Hematopoietic multipotent progenitor cell treated with erythropoietin and hydrocortisone succinate and interleukin-3 and kit ligand, for 8 days (in vitro differentiated cells): Measurements from ENCODE around the gene TMEM114.

ENCODE experiments used
- DNase-seq: peaks from one replicate; pipeline ENCODE4 v3.0.0-alpha.2; 2015

TMEM114 gene

DNA sequence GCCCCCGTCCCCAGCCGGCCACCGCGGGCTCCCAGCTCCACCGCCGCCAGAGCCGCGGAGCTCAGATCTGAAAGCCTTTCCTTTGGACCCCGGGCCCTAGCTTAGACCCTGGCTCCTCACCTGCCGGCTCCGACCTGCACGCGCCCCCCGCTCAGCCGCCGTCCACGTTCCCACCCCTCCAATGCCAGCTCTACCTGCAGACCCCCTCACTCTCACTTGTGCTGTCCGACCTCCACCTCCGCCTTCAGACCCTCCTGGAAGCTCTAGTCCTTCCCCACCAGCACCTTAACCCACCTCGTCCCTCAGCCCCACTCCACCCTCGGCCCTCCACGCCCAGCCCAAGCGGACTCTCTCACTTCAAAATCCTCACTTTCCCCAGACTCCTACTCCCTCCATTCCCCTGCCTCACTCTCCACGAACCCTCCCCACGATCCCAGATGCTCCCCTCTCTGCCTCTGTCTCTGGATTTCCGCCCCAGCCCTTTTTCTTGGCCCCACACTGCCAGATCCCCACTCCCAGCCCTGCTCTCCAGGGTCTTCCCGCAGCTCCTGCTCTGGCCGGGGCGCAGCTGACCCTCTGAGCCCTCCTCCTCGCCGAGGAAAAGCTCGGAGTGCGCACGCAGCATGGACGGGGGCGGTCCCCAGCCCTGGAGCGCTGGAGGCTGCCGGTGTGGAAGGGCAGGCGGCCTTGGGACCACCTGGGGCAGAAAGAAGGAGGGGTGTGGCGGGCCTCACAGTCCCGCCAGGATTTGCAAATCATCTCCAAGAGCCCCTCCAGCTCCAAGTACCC lies at the start of gene TMEM114:
TMEM114 (minus strand) TSS at position 612 of the 789 bp plus-strand sequence. CDS start 673 bp downstream, outside the sequence.
- DNase-seq: no peak

- DNase-seq: no peak
These were observed 49.4 kb upstream of the TMEM114 start for GRCh38 chr16:8639694-8640093.

DNA sequence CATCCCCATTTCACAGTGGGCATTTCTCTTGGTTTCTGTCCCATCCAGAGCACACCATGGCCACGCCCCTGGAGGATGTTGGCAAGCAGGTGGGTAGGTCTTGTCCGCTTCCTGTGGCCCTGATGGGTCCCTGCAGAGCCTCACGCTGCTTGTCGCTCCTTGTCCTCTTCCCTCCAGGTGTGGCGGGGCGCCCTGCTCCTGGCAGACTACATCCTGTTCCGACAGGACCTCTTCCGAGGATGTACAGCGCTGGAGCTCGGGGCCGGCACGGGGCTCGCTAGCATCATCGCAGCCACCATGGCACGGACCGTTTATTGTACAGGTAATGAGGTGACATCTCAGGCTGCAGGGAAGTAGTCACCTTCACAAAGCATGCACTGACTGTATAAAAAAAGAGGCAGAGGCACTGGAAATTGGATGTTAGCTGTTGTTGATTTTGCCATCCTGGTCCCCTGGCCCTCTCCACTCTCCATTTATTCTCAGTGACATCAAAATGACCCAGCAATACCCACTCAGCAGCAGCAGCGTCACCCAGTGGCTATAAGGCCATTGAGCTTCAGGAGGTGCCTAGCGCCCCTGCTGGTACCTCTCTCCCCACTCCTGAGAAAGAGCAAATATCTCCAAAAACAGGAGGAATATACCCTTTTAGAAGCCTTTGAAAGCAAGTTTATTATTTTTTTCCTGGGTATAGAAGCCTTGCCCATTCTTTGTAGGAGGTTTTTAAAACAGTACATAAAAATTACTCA lies 44.9 kb upstream of the TMEM114 start:
- peak; percentile 35 for DNase-seq

GRCh38 chr16:8632675-8633182 lies 42.4 kb upstream of the TMEM114 start:
- DNase-seq: peak; percentile 35

DNA sequence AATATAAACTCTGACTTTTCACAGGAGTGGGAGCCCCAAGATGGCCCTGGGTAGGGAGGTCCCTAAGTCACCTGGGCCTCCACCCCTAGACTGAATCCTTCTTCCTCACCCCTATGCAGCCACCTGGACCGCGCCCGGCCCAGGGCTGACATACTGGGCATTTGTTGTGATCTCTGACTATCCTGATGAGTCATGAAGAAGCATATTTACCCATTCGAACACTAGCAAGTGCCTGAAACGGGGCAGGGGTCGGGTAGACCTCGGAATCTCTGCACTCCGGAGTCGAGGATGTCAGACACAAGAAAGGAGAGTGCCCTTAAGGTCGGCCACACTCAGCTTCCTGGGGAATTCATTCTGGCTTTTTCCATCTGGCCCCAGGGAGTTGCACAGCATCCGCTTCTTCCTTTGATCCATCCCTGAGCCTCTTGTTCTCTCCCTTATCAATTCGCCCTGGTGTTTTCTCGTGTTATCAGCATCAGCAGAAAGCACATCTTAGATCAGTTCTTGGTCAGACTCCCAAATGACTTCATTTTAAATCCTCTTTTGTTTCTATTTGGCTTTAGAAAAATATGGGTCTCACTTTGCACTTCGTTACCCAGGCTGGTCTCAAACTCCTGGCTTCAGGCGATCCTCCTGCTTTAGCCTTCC lies 41.6 kb upstream of the TMEM114 start:
- peak; percentile 29 for DNase-seq

GRCh38 chr16:8631373-8631772 lies 41.1 kb upstream of the TMEM114 start:
- no peak for DNase-seq

GRCh38 chr16:8630255-8630953 lies 40.1 kb upstream of the TMEM114 start:
- DNase-seq: no peak

DNA sequence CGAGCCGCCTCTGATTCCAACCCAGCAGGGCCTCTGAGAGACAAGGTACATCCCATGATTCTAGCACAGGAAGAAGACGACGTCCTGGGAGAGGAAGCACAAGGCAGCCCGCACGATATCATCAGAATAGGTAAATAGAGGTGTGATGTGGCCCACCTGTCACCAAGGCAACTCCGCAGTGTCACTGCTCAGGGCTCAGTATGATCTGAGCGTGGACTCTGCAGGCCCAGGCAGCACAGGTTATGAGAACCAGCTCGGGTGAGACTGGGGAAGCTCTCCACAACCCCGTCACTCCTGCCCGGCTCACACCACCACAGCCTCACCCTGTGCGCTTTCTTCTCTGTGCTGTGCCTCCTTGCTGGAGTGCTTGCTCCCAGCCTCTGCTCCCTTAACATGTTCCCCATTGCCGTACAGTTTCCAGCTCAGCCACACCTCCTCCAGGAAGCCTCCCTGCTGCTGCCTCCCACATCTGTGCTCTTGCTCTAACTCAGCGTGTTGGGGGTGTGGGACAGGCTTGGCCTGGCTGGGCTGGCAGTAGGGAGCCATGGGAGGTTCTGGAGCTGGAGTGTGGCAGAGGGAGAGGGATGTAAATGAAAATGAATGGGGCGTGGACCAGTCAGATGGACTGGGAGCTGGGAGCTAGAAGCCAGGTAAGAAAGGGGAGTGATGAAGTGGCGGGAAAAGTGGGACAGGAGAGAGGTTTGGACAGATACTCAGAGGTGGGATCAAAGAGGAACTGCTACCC lies 38.8 kb upstream of the TMEM114 start:
- no peak for DNase-seq

DNA sequence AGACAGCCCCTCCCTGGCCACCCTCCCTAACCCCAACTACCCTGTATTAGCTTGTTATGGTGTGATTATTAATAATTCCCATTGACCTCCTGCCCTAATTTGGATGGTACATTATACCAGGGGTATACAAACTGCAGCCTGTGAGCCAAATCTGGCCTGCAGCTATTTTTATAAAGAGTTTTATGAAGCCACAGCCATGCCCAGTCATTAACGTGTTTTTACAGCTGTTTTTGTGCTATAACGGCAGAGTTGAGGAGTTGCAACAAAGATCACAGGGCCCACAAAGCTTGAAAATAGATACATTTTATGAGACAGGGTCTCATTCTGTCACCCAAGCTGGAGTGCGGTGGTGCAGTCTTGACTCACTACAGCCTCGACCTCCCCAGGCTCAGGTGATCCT lies 37.1 kb upstream of the TMEM114 start:
- no peak for DNase-seq

DNA sequence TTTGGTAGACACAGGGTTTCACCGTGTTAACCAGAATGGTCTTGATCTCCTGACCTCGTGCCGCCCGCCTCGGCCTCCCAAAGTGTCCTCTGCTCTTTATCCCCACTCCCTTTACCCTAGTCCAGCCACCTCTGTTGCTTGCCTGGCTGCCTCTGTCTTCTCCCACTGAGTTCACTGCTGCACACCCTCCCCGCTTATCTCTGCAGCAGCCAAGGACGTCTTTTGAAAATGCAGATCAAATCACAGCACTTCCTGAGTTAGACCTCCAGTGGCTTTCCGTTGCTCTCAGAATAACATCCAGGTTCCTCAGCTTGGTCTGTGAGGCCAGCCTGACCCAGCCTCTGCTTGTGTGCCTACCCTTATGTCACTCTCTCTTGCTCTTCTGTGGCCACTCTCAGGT lies 36.6 kb upstream of the TMEM114 start:
- no peak for DNase-seq

DNA sequence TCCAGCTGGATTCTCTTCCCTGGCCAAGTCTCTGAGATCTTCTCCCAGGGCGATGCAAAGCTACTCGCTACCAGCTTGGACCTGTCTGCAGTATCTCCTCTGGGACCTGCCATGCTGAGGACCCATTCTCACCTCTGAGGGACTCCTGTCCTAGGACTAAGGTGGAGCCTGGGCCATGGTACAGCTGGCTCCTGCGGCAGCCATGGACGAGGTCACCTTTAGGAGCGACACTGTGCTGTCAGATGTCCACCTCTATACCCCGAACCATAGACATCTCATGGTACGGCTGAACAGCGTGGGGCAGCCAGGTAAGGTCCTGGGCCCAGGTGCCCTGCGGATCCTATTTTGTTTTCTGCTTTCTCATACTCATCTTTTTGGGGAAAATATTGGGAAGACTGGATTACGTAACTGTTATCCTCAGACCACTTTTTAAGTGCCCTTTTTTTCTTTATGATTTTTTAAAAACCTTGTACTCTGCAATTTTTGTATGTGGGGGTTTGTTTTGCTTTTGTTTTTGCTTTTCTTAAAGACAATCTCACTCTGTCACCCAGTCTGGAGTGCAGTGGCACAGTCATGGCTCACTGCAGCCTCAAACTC lies 35.3 kb upstream of the TMEM114 start:
- no peak for DNase-seq

- no peak for DNase-seq
These were observed 33.3 kb upstream of the TMEM114 start for GRCh38 chr16:8623634-8624033.

DNA sequence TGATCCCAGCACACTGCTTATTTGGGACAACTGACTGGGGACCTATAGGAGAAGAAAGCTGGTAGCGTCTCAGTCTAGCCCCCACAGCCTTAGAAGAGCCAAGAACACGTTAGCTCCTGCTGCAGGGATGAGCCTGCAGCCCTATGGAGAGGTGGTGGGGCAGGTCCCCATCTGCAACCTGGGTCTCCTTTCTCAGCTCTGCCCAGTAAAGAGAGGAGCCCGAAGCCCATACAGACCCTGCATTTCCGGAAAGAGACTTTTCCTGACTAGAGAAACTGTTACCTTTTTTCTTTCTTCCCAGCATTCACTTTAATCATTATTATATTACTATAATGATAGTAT lies 32.0 kb upstream of the TMEM114 start:
- DNase-seq: no peak

GRCh38 chr16:8621572-8622314 lies 31.4 kb upstream of the TMEM114 start, which contains the start of gene METTL22:
Gene METTL22 (plus strand): TSS chr16:8621698. CDS start chr16:8625666, 3,968 bp downstream.
- DNase-seq: peak; percentile 86

- no peak for DNase-seq
These were observed 30.9 kb upstream of the TMEM114 start for GRCh38 chr16:8621222-8621571.

GRCh38 chr16:8620535-8620934 lies 30.2 kb upstream of the TMEM114 start:
- DNase-seq: no peak

DNA sequence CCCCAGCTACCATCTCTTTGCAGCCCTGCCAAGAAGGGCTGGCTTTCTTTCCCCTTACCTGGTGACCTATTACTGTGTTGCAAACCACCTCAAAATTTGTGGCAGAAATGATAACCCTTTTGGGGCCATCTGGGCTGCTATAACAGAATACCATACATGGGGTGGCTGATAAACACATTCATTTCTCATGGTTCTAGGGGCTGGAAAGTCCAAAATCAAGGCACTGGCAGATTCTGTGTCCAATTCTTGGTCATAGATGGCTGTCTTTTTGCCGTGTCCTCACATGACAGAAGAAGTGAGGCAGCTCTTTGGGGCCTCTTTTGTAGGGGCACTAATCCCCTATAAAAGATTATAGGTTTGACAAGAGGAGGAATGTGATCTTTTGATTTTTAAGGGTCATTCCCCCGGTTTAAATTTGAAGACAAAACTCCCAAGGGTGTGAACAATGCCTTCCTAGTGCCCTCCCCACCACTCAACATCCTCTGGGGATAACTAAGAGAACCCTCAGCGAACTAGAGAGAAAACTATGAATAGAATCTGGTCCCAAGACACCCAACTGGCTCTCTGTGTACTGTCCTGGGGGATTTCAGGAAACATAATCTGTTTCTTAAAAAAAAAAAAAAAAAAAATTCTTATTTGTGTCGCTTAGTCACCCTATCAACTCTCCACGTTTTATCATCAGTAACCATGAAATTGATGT lies 29.5 kb upstream of the TMEM114 start:
- DNase-seq: no peak

GRCh38 chr16:8614435-8615029 lies 24.2 kb upstream of the TMEM114 start:
- DNase-seq: no peak

GRCh38 chr16:8611886-8612600 lies 21.7 kb upstream of the TMEM114 start:
- no peak for DNase-seq
